Measurements from ENCODE around the gene ANKRD40. TPM values are rescaled to one million over a fixed set of nuclear protein-coding genes. Genes with fewer than 3 reads are reported as not detected.
"Not testable (repeated sequence)": the region's sequence is repeated elsewhere in the genome, so short reads cannot be mapped to it uniquely, and the experiment has no call there.

The ANKRD40 gene
- total RNA-seq, 1 donor from 2014 or later: 27.3 TPM

DNA sequence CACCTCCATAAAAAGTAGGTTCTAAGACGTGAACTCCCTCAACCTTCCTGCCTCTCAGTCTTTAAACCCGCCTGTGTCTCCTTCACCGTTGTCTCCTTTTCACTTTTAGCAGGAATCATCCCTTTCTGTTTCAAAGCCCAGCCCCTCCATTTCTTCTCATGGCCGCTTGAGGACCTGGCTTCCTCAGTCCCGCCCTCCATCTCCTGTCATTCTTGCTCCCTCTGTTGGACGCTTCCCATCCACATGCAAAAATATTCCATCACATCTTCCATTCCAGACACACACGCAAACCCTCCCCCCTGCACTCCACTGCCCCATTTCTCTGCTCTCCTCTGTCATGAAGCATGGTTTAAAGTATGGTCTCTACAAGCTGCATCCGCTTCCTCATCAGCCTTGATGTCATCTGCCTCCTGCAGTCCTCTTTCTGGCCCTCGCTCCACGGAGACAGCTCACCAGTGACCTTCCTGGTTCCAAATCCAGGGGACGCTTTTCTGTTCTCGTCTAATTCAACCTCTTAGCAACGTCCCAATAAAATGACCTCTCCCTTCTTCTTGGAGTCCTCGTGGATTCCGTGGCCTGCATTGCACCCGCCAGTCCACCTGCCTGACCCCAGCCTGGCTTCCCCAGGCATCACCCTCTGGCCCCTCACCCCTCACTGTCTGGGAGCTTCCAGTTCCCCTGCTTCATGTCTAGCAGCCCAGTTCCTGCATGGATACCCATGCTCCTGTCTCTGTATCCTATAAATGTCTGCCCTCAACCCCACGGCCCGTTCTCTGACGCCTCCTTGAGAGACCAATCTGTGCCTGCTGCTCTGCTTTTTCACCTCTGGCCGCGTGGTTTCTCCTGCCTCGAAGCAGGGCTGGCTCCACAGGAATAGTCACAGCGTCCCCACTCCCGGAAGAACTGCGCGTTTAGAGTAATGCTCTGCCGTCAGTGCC is 26.2 kb downstream of the ANKRD40 start:
- TF ChIP-seq, protein P1, sequence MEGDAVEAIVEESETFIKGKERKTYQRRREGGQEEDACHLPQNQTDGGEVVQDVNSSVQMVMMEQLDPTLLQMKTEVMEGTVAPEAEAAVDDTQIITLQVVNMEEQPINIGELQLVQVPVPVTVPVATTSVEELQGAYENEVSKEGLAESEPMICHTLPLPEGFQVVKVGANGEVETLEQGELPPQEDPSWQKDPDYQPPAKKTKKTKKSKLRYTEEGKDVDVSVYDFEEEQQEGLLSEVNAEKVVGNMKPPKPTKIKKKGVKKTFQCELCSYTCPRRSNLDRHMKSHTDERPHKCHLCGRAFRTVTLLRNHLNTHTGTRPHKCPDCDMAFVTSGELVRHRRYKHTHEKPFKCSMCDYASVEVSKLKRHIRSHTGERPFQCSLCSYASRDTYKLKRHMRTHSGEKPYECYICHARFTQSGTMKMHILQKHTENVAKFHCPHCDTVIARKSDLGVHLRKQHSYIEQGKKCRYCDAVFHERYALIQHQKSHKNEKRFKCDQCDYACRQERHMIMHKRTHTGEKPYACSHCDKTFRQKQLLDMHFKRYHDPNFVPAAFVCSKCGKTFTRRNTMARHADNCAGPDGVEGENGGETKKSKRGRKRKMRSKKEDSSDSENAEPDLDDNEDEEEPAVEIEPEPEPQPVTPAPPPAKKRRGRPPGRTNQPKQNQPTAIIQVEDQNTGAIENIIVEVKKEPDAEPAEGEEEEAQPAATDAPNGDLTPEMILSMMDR (conservative IDR thresholded peaks at IDR 0.05; ENCODE audit: low read depth, low read length): peak; percentile 64
- DNase-seq (ENCODE audit: low read depth): no peak

DNA sequence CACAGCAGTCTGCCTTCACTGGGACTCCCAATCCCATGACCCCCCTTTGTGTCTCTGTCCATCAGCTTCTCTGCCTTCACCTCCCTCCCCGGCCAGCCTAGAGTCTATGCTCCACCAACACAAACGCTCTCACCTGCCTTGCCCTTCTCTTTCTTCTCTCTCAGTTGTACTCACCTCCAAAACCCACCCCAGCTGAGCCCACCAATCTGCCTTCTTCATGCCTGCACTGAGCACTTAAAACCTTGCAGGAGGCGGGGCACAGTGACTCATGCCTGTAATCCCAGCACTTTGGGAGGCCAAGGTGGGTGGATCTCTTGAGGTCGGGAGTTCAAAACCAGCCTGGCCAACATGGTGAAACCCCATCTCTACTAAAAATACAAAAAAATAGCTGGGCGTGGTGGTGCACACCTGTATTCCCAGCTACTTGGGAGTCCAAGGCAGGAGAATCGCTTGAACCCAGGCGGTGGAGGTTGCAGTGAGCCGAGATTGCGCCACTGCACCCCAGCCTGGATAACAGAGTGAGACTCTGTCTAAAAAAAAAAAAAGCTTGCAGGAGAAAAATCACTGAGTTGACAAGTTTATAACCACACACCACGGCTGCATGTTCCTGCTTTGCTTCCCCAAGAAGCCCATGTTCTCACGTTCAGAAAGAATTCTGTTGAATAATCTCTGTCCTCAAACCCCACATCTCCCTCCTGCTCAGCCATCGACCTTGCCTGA is 27.0 kb downstream of the ANKRD40 start:
- H3K4me3 ChIP-seq (ENCODE audit: low read depth, low read length); DNase-seq (ENCODE audit: low read depth): not testable (repeated sequence)

More for the DNA sequence above, 26.2 kb downstream of the ANKRD40 start:
- H3K4me3 ChIP-seq (ENCODE audit: low read depth, low read length): no peak overlapping the region

DNA sequence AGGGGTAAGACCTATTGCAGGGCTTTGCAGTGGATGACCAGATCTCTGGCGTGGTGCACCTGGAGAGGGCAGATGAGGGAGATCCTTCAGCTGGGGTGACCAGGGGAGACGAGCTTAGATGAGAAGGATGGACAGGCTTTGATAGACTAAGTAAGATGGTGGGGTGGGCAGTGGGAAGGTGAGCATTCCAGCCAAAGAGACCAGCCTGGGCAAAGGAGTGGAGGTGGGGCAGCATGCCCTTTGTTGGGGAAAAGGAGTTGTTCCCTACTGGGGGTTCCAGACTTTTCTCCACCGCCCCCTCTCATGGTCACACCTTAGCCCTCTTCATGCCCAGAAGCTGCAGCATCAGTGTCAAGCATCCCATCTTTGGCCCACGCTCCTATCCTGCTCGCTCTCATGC is 27.6 kb downstream of the ANKRD40 start:
- TF ChIP-seq, protein P1 (conservative IDR thresholded peaks at IDR 0.05; ENCODE audit: low read depth, low read length): no peak
- H3K4me3 ChIP-seq (ENCODE audit: low read depth, low read length): no peak overlapping the region
- DNase-seq (ENCODE audit: low read depth): no peak

DNA sequence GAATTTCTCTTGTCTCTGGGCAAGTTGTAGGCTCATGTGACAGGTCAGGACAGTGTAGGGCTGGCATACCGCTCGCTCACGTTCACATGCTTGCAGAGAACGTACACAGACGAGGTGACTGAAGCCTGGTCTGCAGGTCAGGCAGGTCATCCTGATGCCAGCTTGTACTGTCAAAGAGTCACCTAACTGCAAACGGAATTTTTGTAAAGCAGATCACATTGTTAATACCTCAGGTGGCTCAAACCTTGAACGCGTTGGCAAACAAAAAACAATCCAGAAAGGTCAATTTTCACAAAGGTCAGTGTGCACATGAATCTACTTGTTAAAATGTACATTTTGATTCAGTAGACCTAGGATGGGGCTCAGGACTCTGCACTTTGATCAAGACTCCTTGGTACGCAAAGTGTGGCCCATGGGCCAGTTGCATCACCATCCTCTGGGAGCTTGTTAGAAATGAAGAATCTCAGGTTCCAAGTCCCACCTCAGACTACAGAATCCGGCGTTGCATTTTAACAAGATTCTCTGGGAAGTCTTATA is 28.6 kb downstream of the ANKRD40 start:
- no peak for DNase-seq (ENCODE audit: low read depth)
- no peak overlapping the region for H3K4me3 ChIP-seq (ENCODE audit: low read depth, low read length)
- TF ChIP-seq, protein P1 (conservative IDR thresholded peaks at IDR 0.05; ENCODE audit: low read depth, low read length): no peak

DNA sequence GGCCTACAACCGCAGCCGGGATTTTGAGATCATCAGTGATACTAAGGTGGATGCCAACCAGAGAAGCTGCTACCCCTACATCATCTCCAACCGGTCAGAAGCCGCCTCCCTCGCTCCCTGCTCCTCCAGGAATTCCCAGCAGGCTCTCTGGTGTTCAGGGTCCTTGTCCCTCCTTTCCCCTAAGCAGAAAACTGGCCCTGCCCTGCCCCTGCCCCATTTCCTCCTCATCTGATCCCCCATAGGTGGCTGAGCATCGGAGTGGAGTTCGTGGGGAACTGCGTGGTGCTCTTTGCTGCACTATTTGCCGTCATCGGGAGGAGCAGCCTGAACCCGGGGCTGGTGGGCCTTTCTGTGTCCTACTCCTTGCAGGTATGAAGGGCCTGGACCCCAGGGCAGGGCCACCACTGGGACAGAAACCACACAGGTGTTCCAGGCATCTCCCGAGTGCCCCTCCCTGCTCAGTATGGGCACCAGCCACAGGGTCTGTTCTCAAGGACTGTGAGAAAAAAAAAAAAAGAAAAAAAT is 29.8 kb downstream of the ANKRD40 start:
- TF ChIP-seq, protein P1 (conservative IDR thresholded peaks at IDR 0.05; ENCODE audit: low read depth, low read length): no peak
- H3K4me3 ChIP-seq (ENCODE audit: low read depth, low read length): no peak overlapping the region
- no peak for DNase-seq (ENCODE audit: low read depth)

DNA sequence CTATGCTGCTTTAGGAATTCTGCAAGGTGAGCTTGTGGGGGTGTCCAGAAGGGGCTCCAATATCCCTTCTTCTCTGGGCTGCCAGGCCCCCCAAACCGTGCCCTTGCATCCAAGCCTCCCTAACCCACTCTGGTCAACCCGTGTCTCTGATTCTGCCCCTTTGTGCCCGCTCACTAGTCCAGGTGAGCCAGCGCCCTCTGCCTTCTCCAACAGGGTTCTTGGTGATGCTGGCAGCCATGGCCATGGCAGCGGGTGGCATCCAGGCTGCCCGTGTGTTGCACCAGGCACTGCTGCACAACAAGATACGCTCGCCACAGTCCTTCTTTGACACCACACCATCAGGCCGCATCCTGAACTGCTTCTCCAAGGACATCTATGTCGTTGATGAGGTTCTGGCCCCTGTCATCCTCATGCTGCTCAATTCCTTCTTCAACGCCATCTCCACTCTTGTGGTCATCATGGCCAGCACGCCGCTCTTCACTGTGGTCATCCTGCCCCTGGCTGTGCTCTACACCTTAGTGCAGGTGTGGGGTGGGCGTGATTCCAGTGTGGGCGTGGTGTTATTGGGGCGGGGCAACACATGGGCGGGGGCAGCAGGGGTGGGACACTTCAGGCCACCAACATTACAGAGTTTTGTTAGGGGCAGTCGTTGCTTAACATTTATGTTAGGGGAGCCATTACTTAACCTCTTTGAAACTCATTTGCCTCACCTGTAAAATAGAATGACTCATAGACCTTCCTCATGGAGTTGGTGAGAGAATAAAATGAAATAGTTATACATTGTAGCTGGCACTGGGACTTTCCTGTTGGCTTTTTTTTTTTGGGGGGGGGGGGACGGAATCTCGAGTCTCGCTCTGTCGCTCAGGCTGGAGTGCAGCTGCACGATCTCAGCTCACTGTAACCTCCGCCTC is 31.4 kb downstream of the ANKRD40 start:
- no peak for DNase-seq (ENCODE audit: low read depth)
- TF ChIP-seq, protein P1 (conservative IDR thresholded peaks at IDR 0.05; ENCODE audit: low read depth, low read length): no peak
- H3K4me3 ChIP-seq (ENCODE audit: low read depth, low read length): no peak overlapping the region
